ENCODE data around the gene TNFRSF1A. TPM values are rescaled to one million over a fixed set of nuclear protein-coding genes. Genes with fewer than 3 reads are reported as not detected.

The TNFRSF1A gene
- total RNA-seq, 6 donors from 2014 or later, result 140 to 425 (median 202) TPM

GRCh38 chr12:6322352-6322751 is 19.5 kb downstream of the TNFRSF1A start:
- H3K4me1 ChIP-seq, result peaks cover 52 to 58% (median 55%) of the 10 kb centered on the region in 4 donors

GRCh38 chr12:6321905-6322304 is 20.0 kb downstream of the TNFRSF1A start:
- peak overlapping the region; percentile 81 to 85 (median 83) for H3K27ac ChIP-seq
- no peak overlapping the region for H3K4me3 ChIP-seq
- peaks cover 0 to 11% (median 0%) of the 10 kb centered on the region in 4 donors for H3K36me3 ChIP-seq
- 52 to 63% methylated on average over 6 of the region's 6 CpGs for WGBS, 2 donors
- DNase-seq, result no peak
- TF ChIP-seq POLR2A (IDR thresholded peaks at IDR 0.05), result no peak
- TF ChIP-seq POLR2AphosphoS5 (IDR thresholded peaks at IDR 0.05), result no peak
- H3K9me3 ChIP-seq, result no peaks in the 10 kb centered on the region
- ATAC-seq (ENCODE audit: low FRiP score in 2 of 2), result no peak
- no peaks in the 10 kb centered on the region for H3K27me3 ChIP-seq
- peaks cover 48 to 53% (median 52%) of the 10 kb centered on the region in 4 donors for H3K4me1 ChIP-seq

More at GRCh38 chr12:6322352-6322751, 19.5 kb downstream of the TNFRSF1A start:
- Histone ChIP-seq H3K36me3 (peaks cover 0 to 15% (median 3%) of the 10 kb centered on the region in 4 donors), H3K27ac (peak overlapping the region; percentile 81 to 85 (median 83)), H3K9me3 (no peaks in the 10 kb centered on the region), H3K4me3 (no peak overlapping the region), H3K27me3 (no peaks in the 10 kb centered on the region)
- ATAC-seq (ENCODE audit: low FRiP score in 2 of 2) (no peak), DNase-seq (no peak)
- TF ChIP-seq POLR2AphosphoS5 (IDR thresholded peaks at IDR 0.05) (no peak), POLR2A (IDR thresholded peaks at IDR 0.05) (no peak), CTCF (IDR thresholded peaks at IDR 0.05) (no peak), EP300 (IDR thresholded peaks at IDR 0.05) (no peak)
- WGBS, 2 donors, result 62 to 67% methylated on average over 4 of the region's 4 CpGs

GRCh38 chr12:6319446-6319845 is 22.4 kb downstream of the TNFRSF1A start:
- no peak for TF ChIP-seq POLR2A (IDR thresholded peaks at IDR 0.05)
- no peak for TF ChIP-seq EP300 (IDR thresholded peaks at IDR 0.05)
- TF ChIP-seq CTCF (IDR thresholded peaks at IDR 0.05), result no peak
- no peak for TF ChIP-seq POLR2AphosphoS5 (IDR thresholded peaks at IDR 0.05)
- no peaks in the 10 kb centered on the region for H3K36me3 ChIP-seq
- H3K4me1 ChIP-seq, result peaks cover 23 to 29% (median 28%) of the 10 kb centered on the region in 4 donors
- DNase-seq (no peak), ATAC-seq (ENCODE audit: low FRiP score in 2 of 2) (no peak)
- no peaks in the 10 kb centered on the region for H3K27me3 ChIP-seq
- H3K9me3 ChIP-seq, result no peaks in the 10 kb centered on the region
- no peak overlapping the region for H3K27ac ChIP-seq
- no peak overlapping the region for H3K4me3 ChIP-seq
- WGBS, 2 donors, result 88 to 91% methylated on average over 4 of the region's 4 CpGs

- Histone ChIP-seq H3K4me3 (no peak overlapping the region), H3K27ac (no peak overlapping the region), H3K27me3 (no peaks in the 10 kb centered on the region), H3K9me3 (no peaks in the 10 kb centered on the region), H3K4me1 (peaks cover 13 to 23% (median 18%) of the 10 kb centered on the region in 4 donors), H3K36me3 (no peaks in the 10 kb centered on the region)
- ATAC-seq (ENCODE audit: low FRiP score in 2 of 2), result no peak
- DNase-seq, result peak in 1 of 2 donors; percentile 68
- 65 to 79% methylated on average over 16 of the region's 16 CpGs for WGBS, 2 donors
- TF ChIP-seq POLR2AphosphoS5 (IDR thresholded peaks at IDR 0.05) (no peak), EP300 (IDR thresholded peaks at IDR 0.05) (no peak), CTCF (IDR thresholded peaks at IDR 0.05) (no peak), POLR2A (IDR thresholded peaks at IDR 0.05) (no peak)
These were observed 23.4 kb downstream of the TNFRSF1A start for GRCh38 chr12:6318440-6318879.

- 78 to 80% methylated on average over 20 to 21 of the region's 21 CpGs for WGBS, 2 donors
- peak in 1 of 2 donors; percentile 59 for DNase-seq
- no peak overlapping the region for H3K27ac ChIP-seq
These were observed 24.0 kb downstream of the TNFRSF1A start for GRCh38 chr12:6317693-6318439.

More at GRCh38 chr12:6317693-6318439, 24.0 kb downstream of the TNFRSF1A start:
- H3K4me3 ChIP-seq, result no peak overlapping the region
- no peak for ATAC-seq (ENCODE audit: low FRiP score in 2 of 2)
- no peaks in the 10 kb centered on the region for H3K9me3 ChIP-seq
- no peaks in the 10 kb centered on the region for H3K36me3 ChIP-seq
- TF ChIP-seq CTCF (IDR thresholded peaks at IDR 0.05) (no peak), EP300 (IDR thresholded peaks at IDR 0.05) (no peak), POLR2A (IDR thresholded peaks at IDR 0.05) (no peak), POLR2AphosphoS5 (IDR thresholded peaks at IDR 0.05) (no peak)
- no peaks in the 10 kb centered on the region for H3K27me3 ChIP-seq
- peaks cover 11 to 23% (median 18%) of the 10 kb centered on the region in 4 donors for H3K4me1 ChIP-seq

Measured in upper lobe of left lung (tissue), 6 donors.